ENCODE measurements around the gene PROC. TPM values are rescaled to one million over a fixed set of nuclear protein-coding genes. Genes with fewer than 3 reads are reported as not detected.

Gene PROC
- total RNA-seq, 1 experiment from 2014 or later: 1.1 TPM

- intact Hi-C loops (cut with micrococcal nuclease; ENCODE audit: unreplicated experiment) (no loop called here), in situ Hi-C loops (cut with HindIII; ENCODE audit: low pct_unique_long_range_greater_than_20kb, low sequenced_read_pairs) (no loop called here)
- DNase-seq (ENCODE audit: low read depth, low spot score) (no peak), ATAC-seq (no peak)
- no TSS peak for BruUV-seq (replicated peaks)
- Histone ChIP-seq H3K27me3 (ENCODE audit: control insufficient read depth, insufficient read depth, low read length) (no peaks in the 10 kb centered on the region), H3K36me3 (ENCODE audit: control insufficient read depth, insufficient read depth, low read length) (no peaks in the 10 kb centered on the region), H3K4me1 (ENCODE audit: control insufficient read depth, insufficient read depth, low read length) (peaks cover 8% of the 10 kb centered on the region), H3K27ac (ENCODE audit: low read length) (no peak overlapping the region), H3K9me3 (ENCODE audit: control insufficient read depth, insufficient read depth, low read depth, low read length) (no peaks in the 10 kb centered on the region), H3K4me3 (ENCODE audit: low read depth in 2 of 2, low read length in 2 of 2) (no peak overlapping the region)
- ChIA-PET CTCF (no interaction called here), POLR2A (interaction anchor here (0.6 kb wide), 1 partner anchor 12 kb away, joined by 6 read pairs; no protein-coding TSS in a partner anchor)
- TF ChIP-seq TCF7L2 (IDR thresholded peaks at IDR 0.05; ENCODE audit: low read depth, low read length): no peak
- TF ChIP-seq CTCF (IDR thresholded peaks at IDR 0.05): no peak
- no peak for TF ChIP-seq POLR2AphosphoS5 (IDR thresholded peaks at IDR 0.05; ENCODE audit: low read depth, low read length)
- TF ChIP-seq REST (IDR thresholded peaks at IDR 0.05; ENCODE audit: insufficient read depth in 1 of 2, low read depth in 2 of 2, low read length in 1 of 2): no peak
- TF ChIP-seq SIN3A (IDR thresholded peaks at IDR 0.05; ENCODE audit: borderline replicate concordance, insufficient read depth, low read depth, low read length): no peak
Observed at GRCh38 chr2:127378720-127379119, 39.5 kb upstream of the PROC start.

GRCh38 chr2:127379712-127380355 lies 38.4 kb upstream of the PROC start:
- H3K4me3 ChIP-seq (ENCODE audit: low read depth in 2 of 2, low read length in 2 of 2): no peak overlapping the region
- no peaks in the 10 kb centered on the region for H3K36me3 ChIP-seq (ENCODE audit: control insufficient read depth, insufficient read depth, low read length)
- peaks cover 14% of the 10 kb centered on the region for H3K4me1 ChIP-seq (ENCODE audit: control insufficient read depth, insufficient read depth, low read length)
- no peak for TF ChIP-seq CTCF (IDR thresholded peaks at IDR 0.05)
- no peak for TF ChIP-seq REST (IDR thresholded peaks at IDR 0.05; ENCODE audit: insufficient read depth in 1 of 2, low read depth in 2 of 2, low read length in 1 of 2)
- TF ChIP-seq TCF7L2 (IDR thresholded peaks at IDR 0.05; ENCODE audit: low read depth, low read length): no peak
- TF ChIP-seq POLR2AphosphoS5 (IDR thresholded peaks at IDR 0.05; ENCODE audit: low read depth, low read length): no peak
- no peak for TF ChIP-seq SIN3A (IDR thresholded peaks at IDR 0.05; ENCODE audit: borderline replicate concordance, insufficient read depth, low read depth, low read length)
- ATAC-seq (no peak), DNase-seq (ENCODE audit: low read depth, low spot score) (no peak)
- H3K27ac ChIP-seq (ENCODE audit: low read length): no peak overlapping the region; the same call in 1 of the 2 replicates
- H3K9me3 ChIP-seq (ENCODE audit: control insufficient read depth, insufficient read depth, low read depth, low read length): no peaks in the 10 kb centered on the region
- in situ Hi-C loops (cut with HindIII; ENCODE audit: low pct_unique_long_range_greater_than_20kb, low sequenced_read_pairs) (no loop called here), intact Hi-C loops (cut with micrococcal nuclease; ENCODE audit: unreplicated experiment) (no loop called here)
- no peaks in the 10 kb centered on the region for H3K27me3 ChIP-seq (ENCODE audit: control insufficient read depth, insufficient read depth, low read length)
- POLR2A ChIA-PET: no interaction called here
- no TSS peak for BruUV-seq (replicated peaks)
- CTCF ChIA-PET: no interaction called here

All from Panc1 (cell line).